ENCODE results near the gene ABHD16B. TPM values are rescaled to one million over a fixed set of nuclear protein-coding genes. Genes with fewer than 3 reads are reported as not detected.

The ABHD16B gene
- total and polyA plus RNA-seq, 2 donors (not counting 3 experiments of a cell fraction or from before 2014, with no cell fraction given) = not detected

- CTCF ChIA-PET = interaction anchor here (0.6 to 4.2 kb wide), 2 partner anchors 33 to 66 kb away, joined by 3 to 24 read pairs; no protein-coding TSS in a partner anchor
- no peak for DNase-seq (ENCODE audit: low read depth, low spot score)
- Histone ChIP-seq H2AFZ (ENCODE audit: low read depth, low read length) (no peak overlapping the region), H3K9ac (replicated peaks; ENCODE audit: extremely low read depth, insufficient read depth, low read length) (no peak overlapping the region), H3K4me3 (replicated peaks in 1 of 3; ENCODE audit: insufficient read depth in 1 of 3, low read depth in 1 of 3, low read length in 3 of 3) (no peak overlapping the region), H4K20me1 (replicated peaks; ENCODE audit: control insufficient read depth, extremely low read depth, insufficient read depth, low read length) (peaks cover 4% of the 10 kb centered on the region), H3K36me3 (ENCODE audit: control insufficient read depth in 2 of 2, extremely low read depth in 1 of 2, insufficient read depth in 2 of 2, low read length in 2 of 2) (no peaks in the 10 kb centered on the region), H3K9me3 (replicated peaks; ENCODE audit: control insufficient read depth, insufficient read depth, low read length) (no peaks in the 10 kb centered on the region), H3K79me2 (ENCODE audit: control insufficient read depth, insufficient read depth, low read length) (peaks cover 98% of the 10 kb centered on the region), H3K27me3 (ENCODE audit: control insufficient read depth in 2 of 2, insufficient read depth in 2 of 2, low read length in 2 of 2) (no peaks in the 10 kb centered on the region), H3K4me1 (ENCODE audit: control insufficient read depth, extremely low read depth, insufficient read depth, low read length) (no peaks in the 10 kb centered on the region), H3K27ac (ENCODE audit: insufficient read depth, low read depth, low read length) (no peak overlapping the region), H3K9me1 (replicated peaks; ENCODE audit: control insufficient read depth, extremely low read depth, insufficient read depth, low read length) (no peaks in the 10 kb centered on the region), H3K4me2 (ENCODE audit: insufficient read depth, low read length) (no peak overlapping the region)
- dilution Hi-C loops (cut with MboI; ENCODE audit: extremely low pct_ligation_motif_present, low sequenced_read_pairs) = no loop called here
- POLR2A ChIA-PET = no interaction called here
- no peak for TF ChIP-seq CTCF (IDR thresholded peaks at IDR 0.05; ENCODE audit: extremely low read depth in 1 of 2, insufficient read depth in 1 of 2, low read depth in 1 of 2, low read length in 2 of 2)
- TF ChIP-seq GATA2 (IDR thresholded peaks at IDR 0.05; ENCODE audit: insufficient read depth, insufficient read length, low read depth, low read length) = no peak
- TF ChIP-seq POLR2AphosphoS5 (IDR thresholded peaks at IDR 0.05; ENCODE audit: insufficient read depth, low read depth, low read length) = no peak
- TF ChIP-seq FOS (IDR thresholded peaks at IDR 0.05; ENCODE audit: borderline replicate concordance, insufficient read depth, low read length) = no peak
- no peak for TF ChIP-seq EZH2 (IDR thresholded peaks at IDR 0.05; ENCODE audit: borderline replicate concordance, low read depth, low read length, severe bottlenecking)
- TF ChIP-seq MAX (IDR thresholded peaks at IDR 0.05; ENCODE audit: insufficient read depth, insufficient read length) = no peak
- TF ChIP-seq JUN (IDR thresholded peaks at IDR 0.05; ENCODE audit: borderline replicate concordance, insufficient read depth, insufficient read length, low read depth) = no peak
- TF ChIP-seq POLR2A (IDR thresholded peaks at IDR 0.05; ENCODE audit: low read depth, low read length) = no peak
- no peak for TF ChIP-seq MYC (IDR thresholded peaks at IDR 0.05; ENCODE audit: low read depth, low read length)
- no TSS peak for BruUV-seq (replicated peaks)
- intact Hi-C loops (cut with micrococcal nuclease) = no loop called here
- no peak for FAIRE-seq
Measured at GRCh38 chr20:63908008-63908682, 46.8 kb downstream of the ABHD16B start.

Data from endothelial cell of umbilical vein (primary cell).